ENCODE data around the gene SLC25A28.

The SLC25A28 gene

DNA sequence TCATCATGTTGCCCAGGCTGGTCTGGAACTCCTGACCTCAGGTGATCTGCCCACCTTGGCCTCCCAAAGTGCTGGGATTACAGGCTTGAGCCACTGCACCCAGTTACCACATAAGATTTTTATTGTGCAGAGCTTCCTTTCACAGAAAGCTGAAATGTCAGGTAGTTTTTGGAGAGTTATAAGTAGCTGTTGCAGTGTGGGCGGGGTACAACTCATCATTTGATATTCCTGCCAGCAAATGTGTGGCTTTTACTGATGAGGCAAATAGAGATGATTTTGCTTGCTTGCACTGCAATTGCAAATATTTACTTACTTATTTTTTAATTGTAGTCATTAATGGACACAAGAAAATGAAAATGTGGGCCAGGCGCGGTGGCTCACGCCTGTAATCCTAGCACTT, 55.1 kb downstream of the SLC25A28 start:
- Histone ChIP-seq H3K27me3 (ENCODE audit: insufficient read depth, poor library complexity, severe bottlenecking) (peaks cover 5% of the 10 kb centered on the region), H3K27ac (replicated peaks) (no peak overlapping the region), H3K4me3 (replicated peaks; ENCODE audit: insufficient read depth, low read length) (no peak overlapping the region)
- DNase-seq (ENCODE audit: low read depth in 1 of 2, low spot score in 1 of 2): no peak
- TF ChIP-seq, protein P1, sequence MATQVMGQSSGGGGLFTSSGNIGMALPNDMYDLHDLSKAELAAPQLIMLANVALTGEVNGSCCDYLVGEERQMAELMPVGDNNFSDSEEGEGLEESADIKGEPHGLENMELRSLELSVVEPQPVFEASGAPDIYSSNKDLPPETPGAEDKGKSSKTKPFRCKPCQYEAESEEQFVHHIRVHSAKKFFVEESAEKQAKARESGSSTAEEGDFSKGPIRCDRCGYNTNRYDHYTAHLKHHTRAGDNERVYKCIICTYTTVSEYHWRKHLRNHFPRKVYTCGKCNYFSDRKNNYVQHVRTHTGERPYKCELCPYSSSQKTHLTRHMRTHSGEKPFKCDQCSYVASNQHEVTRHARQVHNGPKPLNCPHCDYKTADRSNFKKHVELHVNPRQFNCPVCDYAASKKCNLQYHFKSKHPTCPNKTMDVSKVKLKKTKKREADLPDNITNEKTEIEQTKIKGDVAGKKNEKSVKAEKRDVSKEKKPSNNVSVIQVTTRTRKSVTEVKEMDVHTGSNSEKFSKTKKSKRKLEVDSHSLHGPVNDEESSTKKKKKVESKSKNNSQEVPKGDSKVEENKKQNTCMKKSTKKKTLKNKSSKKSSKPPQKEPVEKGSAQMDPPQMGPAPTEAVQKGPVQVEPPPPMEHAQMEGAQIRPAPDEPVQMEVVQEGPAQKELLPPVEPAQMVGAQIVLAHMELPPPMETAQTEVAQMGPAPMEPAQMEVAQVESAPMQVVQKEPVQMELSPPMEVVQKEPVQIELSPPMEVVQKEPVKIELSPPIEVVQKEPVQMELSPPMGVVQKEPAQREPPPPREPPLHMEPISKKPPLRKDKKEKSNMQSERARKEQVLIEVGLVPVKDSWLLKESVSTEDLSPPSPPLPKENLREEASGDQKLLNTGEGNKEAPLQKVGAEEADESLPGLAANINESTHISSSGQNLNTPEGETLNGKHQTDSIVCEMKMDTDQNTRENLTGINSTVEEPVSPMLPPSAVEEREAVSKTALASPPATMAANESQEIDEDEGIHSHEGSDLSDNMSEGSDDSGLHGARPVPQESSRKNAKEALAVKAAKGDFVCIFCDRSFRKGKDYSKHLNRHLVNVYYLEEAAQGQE (IDR thresholded peaks at IDR 0.05; ENCODE audit: insufficient replicate concordance, low read depth): no peak
- TF ChIP-seq, protein P2, sequence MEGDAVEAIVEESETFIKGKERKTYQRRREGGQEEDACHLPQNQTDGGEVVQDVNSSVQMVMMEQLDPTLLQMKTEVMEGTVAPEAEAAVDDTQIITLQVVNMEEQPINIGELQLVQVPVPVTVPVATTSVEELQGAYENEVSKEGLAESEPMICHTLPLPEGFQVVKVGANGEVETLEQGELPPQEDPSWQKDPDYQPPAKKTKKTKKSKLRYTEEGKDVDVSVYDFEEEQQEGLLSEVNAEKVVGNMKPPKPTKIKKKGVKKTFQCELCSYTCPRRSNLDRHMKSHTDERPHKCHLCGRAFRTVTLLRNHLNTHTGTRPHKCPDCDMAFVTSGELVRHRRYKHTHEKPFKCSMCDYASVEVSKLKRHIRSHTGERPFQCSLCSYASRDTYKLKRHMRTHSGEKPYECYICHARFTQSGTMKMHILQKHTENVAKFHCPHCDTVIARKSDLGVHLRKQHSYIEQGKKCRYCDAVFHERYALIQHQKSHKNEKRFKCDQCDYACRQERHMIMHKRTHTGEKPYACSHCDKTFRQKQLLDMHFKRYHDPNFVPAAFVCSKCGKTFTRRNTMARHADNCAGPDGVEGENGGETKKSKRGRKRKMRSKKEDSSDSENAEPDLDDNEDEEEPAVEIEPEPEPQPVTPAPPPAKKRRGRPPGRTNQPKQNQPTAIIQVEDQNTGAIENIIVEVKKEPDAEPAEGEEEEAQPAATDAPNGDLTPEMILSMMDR (IDR thresholded peaks at IDR 0.05; ENCODE audit: insufficient read depth, low read length): no peak
- TF ChIP-seq SPI1 (IDR thresholded peaks at IDR 0.05; ENCODE audit: borderline replicate concordance, low read depth) (no peak), POLR2AphosphoS5 (IDR thresholded peaks at IDR 0.05; ENCODE audit: low read depth) (no peak), GABPA (IDR thresholded peaks at IDR 0.05; ENCODE audit: low read depth) (no peak)

DNA sequence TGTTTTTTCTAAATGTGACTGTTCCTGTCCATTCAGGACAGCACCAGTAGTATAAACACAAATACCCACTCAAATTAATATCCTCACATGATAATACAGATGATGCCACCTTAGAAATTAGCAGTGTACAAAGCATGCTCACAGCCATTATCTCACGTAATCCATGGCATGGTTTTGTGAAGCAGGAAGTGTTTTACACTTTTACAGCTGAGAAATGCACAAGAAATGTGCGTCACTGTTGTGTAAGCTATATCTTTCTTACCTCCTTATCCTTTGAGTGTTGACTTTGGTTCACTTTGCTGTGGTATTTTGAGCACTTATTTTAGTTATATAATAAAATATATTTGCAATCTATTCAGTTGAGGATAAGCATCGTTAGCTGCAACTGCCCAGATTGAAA, 55.9 kb downstream of the SLC25A28 start:
- no peak for TF ChIP-seq SPI1 (IDR thresholded peaks at IDR 0.05; ENCODE audit: borderline replicate concordance, low read depth)
- TF ChIP-seq, protein P2 (IDR thresholded peaks at IDR 0.05; ENCODE audit: insufficient read depth, low read length): no peak
- TF ChIP-seq GABPA (IDR thresholded peaks at IDR 0.05; ENCODE audit: low read depth): no peak
- TF ChIP-seq, protein P1 (IDR thresholded peaks at IDR 0.05; ENCODE audit: insufficient replicate concordance, low read depth): no peak
- no peak for TF ChIP-seq POLR2AphosphoS5 (IDR thresholded peaks at IDR 0.05; ENCODE audit: low read depth)
- no peak overlapping the region for H3K27ac ChIP-seq (replicated peaks)
- DNase-seq (ENCODE audit: low read depth in 1 of 2, low spot score in 1 of 2): no peak
- H3K27me3 ChIP-seq (ENCODE audit: insufficient read depth, poor library complexity, severe bottlenecking): peaks cover 5% of the 10 kb centered on the region
- H3K4me3 ChIP-seq (replicated peaks; ENCODE audit: insufficient read depth, low read length): no peak overlapping the region

DNA sequence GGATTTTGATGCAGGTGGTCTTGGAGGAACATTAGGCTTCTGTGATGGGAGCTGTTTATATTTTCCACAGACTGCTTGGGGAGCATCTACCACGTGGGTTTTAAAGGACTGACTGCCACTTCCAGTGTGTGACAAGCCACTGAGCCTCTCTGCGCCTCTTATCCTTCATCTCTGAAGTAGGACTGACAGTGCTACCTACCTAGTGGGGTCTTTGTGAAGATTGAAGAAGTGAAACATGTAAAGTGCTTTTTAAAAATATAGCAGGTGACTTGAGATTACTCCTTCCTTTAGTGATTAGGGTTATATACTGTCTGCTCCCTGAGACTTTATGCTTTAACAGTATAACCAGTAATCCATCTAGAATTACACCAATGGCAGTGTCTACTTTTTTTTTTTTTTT, 57.6 kb downstream of the SLC25A28 start:
- TF ChIP-seq, protein P2 (IDR thresholded peaks at IDR 0.05; ENCODE audit: insufficient read depth, low read length): no peak
- TF ChIP-seq, protein P1 (IDR thresholded peaks at IDR 0.05; ENCODE audit: insufficient replicate concordance, low read depth): no peak
- no peak for TF ChIP-seq GABPA (IDR thresholded peaks at IDR 0.05; ENCODE audit: low read depth)
- TF ChIP-seq POLR2AphosphoS5 (IDR thresholded peaks at IDR 0.05; ENCODE audit: low read depth): no peak
- TF ChIP-seq SPI1 (IDR thresholded peaks at IDR 0.05; ENCODE audit: borderline replicate concordance, low read depth): no peak
- DNase-seq (ENCODE audit: low read depth in 1 of 2, low spot score in 1 of 2): no peak
- Histone ChIP-seq H3K27ac (replicated peaks) (no peak overlapping the region), H3K27me3 (ENCODE audit: insufficient read depth, poor library complexity, severe bottlenecking) (peaks cover 5% of the 10 kb centered on the region), H3K4me3 (replicated peaks; ENCODE audit: insufficient read depth, low read length) (no peak overlapping the region)

Measured in HL-60 (cell line).